Liver (tissue), 9 donors: ENCODE measurements around the gene AP4B1. TPM values are rescaled to one million over a fixed set of nuclear protein-coding genes. Genes with fewer than 3 reads are reported as not detected.
A peak's percentile ranks its signal among the peaks of the same experiment; 100 is the strongest.

Source experiments
- DNase-seq: peaks from one replicate; pipeline ENCODE4 v3.0.0-alpha.2; 2017; ENCODE audit warnings: low spot score
- H3K27ac ChIP-seq, 2 donors: one replicate each; pipeline ENCODE4 v1.7.0; 2013; ENCODE audit warnings: inconsistent platforms in 2 of 2, low read length in 2 of 2, control low read depth in 1 of 2, low read depth in 1 of 2, mild to moderate bottlenecking in 1 of 2
- H3K27me3 ChIP-seq, 4 donors: one replicate each; pipeline versions ENCODE4 v1.6.1 to v1.7.0; 2013; ENCODE audit warnings: low read length in 3 of 4, inconsistent platforms in 1 of 4, mild to moderate bottlenecking in 1 of 4, moderate library complexity in 1 of 4; ENCODE audit not compliant: control insufficient read depth in 4 of 4, insufficient read depth in 4 of 4
- H3K36me3 ChIP-seq, 4 donors: one replicate each; pipeline versions ENCODE4 v1.6.1 to v1.7.0; 2013; ENCODE audit warnings: low read length in 3 of 4, mild to moderate bottlenecking in 3 of 4, low read depth in 1 of 4, moderate library complexity in 1 of 4; ENCODE audit not compliant: control insufficient read depth in 4 of 4, insufficient read depth in 3 of 4
- H3K4me1 ChIP-seq, 4 donors: one replicate each; pipeline versions ENCODE4 v1.6.1 to v1.7.0; 2013; ENCODE audit warnings: low read length in 3 of 4, mild to moderate bottlenecking in 3 of 4, moderate library complexity in 1 of 4; ENCODE audit not compliant: control insufficient read depth in 4 of 4, insufficient read depth in 4 of 4
- H3K4me3 ChIP-seq, 3 donors: one replicate each; pipeline versions ENCODE4 v1.6.1 to v1.7.0; 2013; ENCODE audit warnings: low read length in 3 of 3, control low read depth in 1 of 3, low read depth in 1 of 3, mild to moderate bottlenecking in 1 of 3
- H3K9ac ChIP-seq, 2 donors: one replicate each; pipeline ENCODE4 v1.7.0; 2013; ENCODE audit warnings: low read length in 2 of 2, mild to moderate bottlenecking in 2 of 2, moderate library complexity in 2 of 2, control low read depth in 1 of 2, low read depth in 1 of 2
- H3K9me3 ChIP-seq, 4 donors: one replicate each; pipeline versions ENCODE4 v1.6.1 to v1.7.0; 2013; ENCODE audit warnings: low read length in 3 of 4; ENCODE audit not compliant: control insufficient read depth in 4 of 4
- EGR1 ChIP-seq, 2 donors: IDR thresholded peaks; 2 replicates each; pipeline ENCODE4 v1.6.1; 2016 to 2018; ENCODE audit warnings: antibody characterized with exemption in 2 of 2, low read depth in 2 of 2
- FOXA1 ChIP-seq: IDR thresholded peaks from 2 replicates; pipeline ENCODE4 v1.6.1; 2016; ENCODE audit warnings: antibody characterized with exemption
- FOXA2 ChIP-seq: IDR thresholded peaks from 2 replicates; pipeline ENCODE4 v1.6.1; 2016; ENCODE audit warnings: antibody characterized with exemption
- GABPA ChIP-seq, 2 donors: IDR thresholded peaks in 1 of 2; conservative IDR thresholded peaks in 1 of 2; 2 replicates each; pipeline ENCODE4 v1.6.1; 2016; ENCODE audit warnings: antibody characterized with exemption in 2 of 2, mild to moderate bottlenecking in 1 of 2, moderate library complexity in 1 of 2
- HNF4A ChIP-seq, 2 donors: conservative IDR thresholded peaks; 2 replicates each; pipeline ENCODE4 v1.6.1; 2016; ENCODE audit warnings: antibody characterized with exemption in 2 of 2, mild to moderate bottlenecking in 2 of 2
- HNF4G ChIP-seq: IDR thresholded peaks from 2 replicates; pipeline ENCODE4 v1.6.1; 2016; ENCODE audit warnings: antibody characterized with exemption
- JUND ChIP-seq, 2 donors: IDR thresholded peaks; 2 replicates each; pipeline ENCODE4 v1.6.1; 2016; ENCODE audit warnings: antibody characterized with exemption in 2 of 2
- NR2F2 ChIP-seq: IDR thresholded peaks from 2 replicates; pipeline ENCODE4 v1.6.1; 2016; ENCODE audit warnings: antibody characterized with exemption
- RAD21 ChIP-seq, 2 donors: IDR thresholded peaks; 2 replicates each; pipeline ENCODE4 v1.6.1; 2016; ENCODE audit warnings: antibody characterized with exemption in 2 of 2, mild to moderate bottlenecking in 2 of 2
- RXRA ChIP-seq, 2 donors: IDR thresholded peaks; 2 replicates each; pipeline ENCODE4 v1.6.1; 2017 to 2018; ENCODE audit warnings: antibody characterized with exemption in 2 of 2, mild to moderate bottlenecking in 1 of 2
- SP1 ChIP-seq: IDR thresholded peaks from 2 replicates; pipeline ENCODE4 v1.6.1; 2018; ENCODE audit warnings: antibody characterized with exemption, mild to moderate bottlenecking
- TAF1 ChIP-seq: conservative IDR thresholded peaks from 2 replicates; pipeline ENCODE4 v1.6.1; 2016; ENCODE audit warnings: antibody characterized with exemption, mild to moderate bottlenecking
- YY1 ChIP-seq: IDR thresholded peaks from 2 replicates; pipeline ENCODE4 v1.6.1; 2016; ENCODE audit warnings: antibody characterized with exemption, mild to moderate bottlenecking
- WGBS: extraction: QIAGEN DNeasy Blood & Tissue Kit; methylation state at CpG from one replicate; pipeline ENCODE4 v1.1.7; 2013; 5-methylcytosine and 5-hydroxymethylcytosine counted together
- polyA plus RNA-seq, 2 donors: library from polyadenylated mRNA; stranded (reverse) in 1 of 2; unstranded in 1 of 2; fragments of 200-250 nt in 1 of 2; fragments of >200 nt in 1 of 2; fragmentation: Nextera tagmentation in 1 of 2; extraction: Ambion mirVana in 1 of 2; gene quantifications; one replicate each; pipeline versions ENCODE4 v1.2.1 to v1.2.3, GENCODE V29; 2013 to 2015
- total RNA-seq, 2 donors: library from RNA; depleted of rRNA; stranded (reverse); fragments of >200 nt; gene quantifications; one replicate each; pipeline ENCODE4 v1.2.3, GENCODE V29; 2014
- TF ChIP-seq, protein P1 (sequence below): IDR thresholded peaks from 2 replicates; pipeline ENCODE4 v1.6.1; 2016; ENCODE audit warnings: antibody characterized with exemption
- TF ChIP-seq, protein P2 (sequence below): fragments of 150-350 bp; IDR thresholded peaks from 2 replicates; pipeline ENCODE4 v1.5.1; 2017; ENCODE audit warnings: improper control_type of control experiment, low read depth, low read length; ENCODE audit not compliant: missing input control
- TF ChIP-seq, protein P3 (sequence below): IDR thresholded peaks from 2 replicates; pipeline ENCODE4 v1.6.1; 2016; ENCODE audit warnings: antibody characterized with exemption, mild to moderate bottlenecking
- TF ChIP-seq, protein P4 (sequence below): IDR thresholded peaks from 2 replicates; pipeline ENCODE4 v1.6.1; 2016; ENCODE audit warnings: antibody characterized with exemption
- TF ChIP-seq, protein P5 (sequence below): IDR thresholded peaks from 2 replicates; pipeline ENCODE4 v1.6.1; 2016; ENCODE audit warnings: antibody characterized with exemption
- donor health status: healthy.
- donor health status: healthy.
- donor health status: healthy.
- donor health status: healthy.
- donor health status: healthy.

The AP4B1 gene
- total and polyA plus RNA-seq, 4 donors, result 4.3 to 10.6 (median 7.0) TPM

DNA sequence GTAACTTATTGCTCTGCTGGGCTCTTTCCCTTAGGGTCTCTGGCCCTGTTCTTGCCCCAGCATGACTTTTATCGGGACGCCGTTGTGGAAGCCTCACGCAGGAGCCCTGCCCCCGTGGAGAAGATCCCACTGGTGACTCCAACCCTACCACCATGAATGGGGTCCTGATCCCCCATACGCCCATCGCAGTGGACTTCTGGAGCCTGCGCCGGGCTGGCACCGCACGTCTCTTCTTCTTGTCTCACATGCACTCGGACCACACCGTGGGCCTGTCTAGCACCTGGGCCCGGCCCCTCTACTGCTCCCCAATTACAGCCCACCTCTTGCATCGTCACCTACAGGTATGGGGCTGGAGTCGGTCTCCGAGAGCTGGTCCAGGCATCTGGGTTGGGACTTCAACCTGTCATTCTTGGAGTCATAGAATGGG is 849 bp upstream of the AP4B1 start:
- H3K36me3 ChIP-seq, result peaks cover 0 to 4% (median 2%) of the 10 kb centered on the region in 4 donors
- no peaks in the 10 kb centered on the region for H3K27me3 ChIP-seq
- H3K27ac ChIP-seq, result peak overlapping the region; percentile 82 to 93
- DNase-seq, result no peak
- no peaks in the 10 kb centered on the region for H3K9me3 ChIP-seq
- under 1% methylated on average over 17 of the region's 17 CpGs for WGBS
- H3K4me3 ChIP-seq, result peak overlapping the region; percentile 64 to 95 (median 75)
- TF ChIP-seq FOXA1 (no peak), GABPA (IDR thresholded peaks at IDR 0.05 in 1 of 2, conservative IDR thresholded peaks at IDR 0.05 in 1 of 2) (no peak), NR2F2 (no peak), RAD21 (IDR thresholded peaks at IDR 0.05) (no peak), HNF4A (conservative IDR thresholded peaks at IDR 0.05) (no peak), HNF4G (no peak), RXRA (IDR thresholded peaks at IDR 0.05) (no peak), SP1 (no peak), YY1 (no peak), JUND (IDR thresholded peaks at IDR 0.05) (no peak), FOXA2 (no peak), TAF1 (no peak)
- TF ChIP-seq, protein P1, sequence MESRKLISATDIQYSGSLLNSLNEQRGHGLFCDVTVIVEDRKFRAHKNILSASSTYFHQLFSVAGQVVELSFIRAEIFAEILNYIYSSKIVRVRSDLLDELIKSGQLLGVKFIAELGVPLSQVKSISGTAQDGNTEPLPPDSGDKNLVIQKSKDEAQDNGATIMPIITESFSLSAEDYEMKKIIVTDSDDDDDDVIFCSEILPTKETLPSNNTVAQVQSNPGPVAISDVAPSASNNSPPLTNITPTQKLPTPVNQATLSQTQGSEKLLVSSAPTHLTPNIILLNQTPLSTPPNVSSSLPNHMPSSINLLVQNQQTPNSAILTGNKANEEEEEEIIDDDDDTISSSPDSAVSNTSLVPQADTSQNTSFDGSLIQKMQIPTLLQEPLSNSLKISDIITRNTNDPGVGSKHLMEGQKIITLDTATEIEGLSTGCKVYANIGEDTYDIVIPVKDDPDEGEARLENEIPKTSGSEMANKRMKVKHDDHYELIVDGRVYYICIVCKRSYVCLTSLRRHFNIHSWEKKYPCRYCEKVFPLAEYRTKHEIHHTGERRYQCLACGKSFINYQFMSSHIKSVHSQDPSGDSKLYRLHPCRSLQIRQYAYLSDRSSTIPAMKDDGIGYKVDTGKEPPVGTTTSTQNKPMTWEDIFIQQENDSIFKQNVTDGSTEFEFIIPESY, result no peak
- TF ChIP-seq, protein P2, sequence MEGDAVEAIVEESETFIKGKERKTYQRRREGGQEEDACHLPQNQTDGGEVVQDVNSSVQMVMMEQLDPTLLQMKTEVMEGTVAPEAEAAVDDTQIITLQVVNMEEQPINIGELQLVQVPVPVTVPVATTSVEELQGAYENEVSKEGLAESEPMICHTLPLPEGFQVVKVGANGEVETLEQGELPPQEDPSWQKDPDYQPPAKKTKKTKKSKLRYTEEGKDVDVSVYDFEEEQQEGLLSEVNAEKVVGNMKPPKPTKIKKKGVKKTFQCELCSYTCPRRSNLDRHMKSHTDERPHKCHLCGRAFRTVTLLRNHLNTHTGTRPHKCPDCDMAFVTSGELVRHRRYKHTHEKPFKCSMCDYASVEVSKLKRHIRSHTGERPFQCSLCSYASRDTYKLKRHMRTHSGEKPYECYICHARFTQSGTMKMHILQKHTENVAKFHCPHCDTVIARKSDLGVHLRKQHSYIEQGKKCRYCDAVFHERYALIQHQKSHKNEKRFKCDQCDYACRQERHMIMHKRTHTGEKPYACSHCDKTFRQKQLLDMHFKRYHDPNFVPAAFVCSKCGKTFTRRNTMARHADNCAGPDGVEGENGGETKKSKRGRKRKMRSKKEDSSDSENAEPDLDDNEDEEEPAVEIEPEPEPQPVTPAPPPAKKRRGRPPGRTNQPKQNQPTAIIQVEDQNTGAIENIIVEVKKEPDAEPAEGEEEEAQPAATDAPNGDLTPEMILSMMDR, result no peak
- H3K4me1 ChIP-seq, result peaks cover 2 to 23% (median 17%) of the 10 kb centered on the region in 4 donors
- H3K9ac ChIP-seq, result peak overlapping the region; percentile 49 to 94

DNA sequence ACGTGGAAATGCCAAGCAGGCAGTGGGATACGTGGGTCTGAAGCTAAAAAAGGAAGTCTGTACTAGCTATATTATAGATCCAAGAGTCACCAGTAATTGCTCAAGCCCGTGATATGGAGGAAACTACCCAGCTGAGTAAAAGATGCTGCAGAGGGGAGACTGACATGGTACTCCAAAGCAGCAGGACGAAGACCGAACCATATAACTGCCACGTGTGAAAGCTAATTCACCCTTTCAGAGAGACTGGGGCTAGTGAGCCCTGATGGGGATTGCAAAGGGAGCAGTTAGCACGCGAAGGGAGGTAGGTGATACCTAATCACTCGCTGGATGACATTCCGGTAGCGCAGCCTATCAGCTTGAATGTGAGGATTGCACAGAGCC is 316 bp downstream of the AP4B1 start:
- TF ChIP-seq JUND (IDR thresholded peaks at IDR 0.05) (no peak), EGR1 (IDR thresholded peaks at IDR 0.05; ENCODE audit: low read depth in 2 of 2) (no peak), SP1 (no peak), NR2F2 (no peak), HNF4G (no peak), RAD21 (IDR thresholded peaks at IDR 0.05) (no peak), GABPA (IDR thresholded peaks at IDR 0.05 in 1 of 2, conservative IDR thresholded peaks at IDR 0.05 in 1 of 2) (no peak), HNF4A (conservative IDR thresholded peaks at IDR 0.05) (no peak), RXRA (IDR thresholded peaks at IDR 0.05) (no peak), FOXA1 (no peak), FOXA2 (no peak), YY1 (no peak)
- TF ChIP-seq, protein P3, sequence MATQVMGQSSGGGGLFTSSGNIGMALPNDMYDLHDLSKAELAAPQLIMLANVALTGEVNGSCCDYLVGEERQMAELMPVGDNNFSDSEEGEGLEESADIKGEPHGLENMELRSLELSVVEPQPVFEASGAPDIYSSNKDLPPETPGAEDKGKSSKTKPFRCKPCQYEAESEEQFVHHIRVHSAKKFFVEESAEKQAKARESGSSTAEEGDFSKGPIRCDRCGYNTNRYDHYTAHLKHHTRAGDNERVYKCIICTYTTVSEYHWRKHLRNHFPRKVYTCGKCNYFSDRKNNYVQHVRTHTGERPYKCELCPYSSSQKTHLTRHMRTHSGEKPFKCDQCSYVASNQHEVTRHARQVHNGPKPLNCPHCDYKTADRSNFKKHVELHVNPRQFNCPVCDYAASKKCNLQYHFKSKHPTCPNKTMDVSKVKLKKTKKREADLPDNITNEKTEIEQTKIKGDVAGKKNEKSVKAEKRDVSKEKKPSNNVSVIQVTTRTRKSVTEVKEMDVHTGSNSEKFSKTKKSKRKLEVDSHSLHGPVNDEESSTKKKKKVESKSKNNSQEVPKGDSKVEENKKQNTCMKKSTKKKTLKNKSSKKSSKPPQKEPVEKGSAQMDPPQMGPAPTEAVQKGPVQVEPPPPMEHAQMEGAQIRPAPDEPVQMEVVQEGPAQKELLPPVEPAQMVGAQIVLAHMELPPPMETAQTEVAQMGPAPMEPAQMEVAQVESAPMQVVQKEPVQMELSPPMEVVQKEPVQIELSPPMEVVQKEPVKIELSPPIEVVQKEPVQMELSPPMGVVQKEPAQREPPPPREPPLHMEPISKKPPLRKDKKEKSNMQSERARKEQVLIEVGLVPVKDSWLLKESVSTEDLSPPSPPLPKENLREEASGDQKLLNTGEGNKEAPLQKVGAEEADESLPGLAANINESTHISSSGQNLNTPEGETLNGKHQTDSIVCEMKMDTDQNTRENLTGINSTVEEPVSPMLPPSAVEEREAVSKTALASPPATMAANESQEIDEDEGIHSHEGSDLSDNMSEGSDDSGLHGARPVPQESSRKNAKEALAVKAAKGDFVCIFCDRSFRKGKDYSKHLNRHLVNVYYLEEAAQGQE, result no peak
- TF ChIP-seq, protein P1, result no peak
- TF ChIP-seq, protein P4, sequence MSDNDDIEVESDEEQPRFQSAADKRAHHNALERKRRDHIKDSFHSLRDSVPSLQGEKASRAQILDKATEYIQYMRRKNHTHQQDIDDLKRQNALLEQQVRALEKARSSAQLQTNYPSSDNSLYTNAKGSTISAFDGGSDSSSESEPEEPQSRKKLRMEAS, result no peak
- TF ChIP-seq, protein P2, result no peak
- TF ChIP-seq, protein P5, sequence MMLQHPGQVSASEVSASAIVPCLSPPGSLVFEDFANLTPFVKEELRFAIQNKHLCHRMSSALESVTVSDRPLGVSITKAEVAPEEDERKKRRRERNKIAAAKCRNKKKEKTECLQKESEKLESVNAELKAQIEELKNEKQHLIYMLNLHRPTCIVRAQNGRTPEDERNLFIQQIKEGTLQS, result no peak
- Histone ChIP-seq H3K4me1 (peaks cover 2 to 23% (median 17%) of the 10 kb centered on the region in 4 donors), H3K27me3 (no peaks in the 10 kb centered on the region), H3K27ac (peak overlapping the region; percentile 82 to 93), H3K9ac (peak overlapping the region; percentile 72 to 95), H3K9me3 (no peaks in the 10 kb centered on the region), H3K36me3 (peaks cover 0 to 15% (median 9%) of the 10 kb centered on the region in 4 donors), H3K4me3 (peak overlapping the region; percentile 52 to 94 (median 77))
- WGBS, result under 1% methylated on average over 11 of the region's 11 CpGs
- DNase-seq, result no peak
